DOHH2 (cell line): ENCODE results near the gene DLX2.

Source experiments
- H3F3A ChIP-seq: fragments of 200-600 bp; sonication (generic), shearing (Covaris generic); 2 replicates; pipeline ENCODE4 v1.6.0; 2016; ENCODE audit warnings: antibody characterized with exemption, mild to moderate bottlenecking; ENCODE audit not compliant: control insufficient read depth, insufficient read depth
- H3K27ac ChIP-seq: fragments of 200-600 bp; sonication (generic); 2 replicates; pipeline ENCODE4 v1.5.1; 2014; ENCODE audit warnings: low read depth, mild to moderate bottlenecking, low read length, moderate library complexity
- H3K27me3 ChIP-seq: fragments of 200-600 bp; sonication (generic); 2 replicates; pipeline ENCODE4 v1.6.1; 2014; ENCODE audit warnings: mild to moderate bottlenecking, low read length, mixed read lengths; ENCODE audit not compliant: control insufficient read depth
- H3K36me3 ChIP-seq: fragments of 200-600 bp; sonication (generic); 2 replicates; pipeline ENCODE4 v1.6.1; 2014; ENCODE audit warnings: mild to moderate bottlenecking, low read length, moderate library complexity, mixed read lengths; ENCODE audit not compliant: control insufficient read depth
- H3K4me1 ChIP-seq: fragments of 200-600 bp; sonication (generic); 2 replicates; pipeline ENCODE4 v1.6.1; 2014; ENCODE audit warnings: mild to moderate bottlenecking, low read length, mixed read lengths; ENCODE audit not compliant: control insufficient read depth
- H3K4me2 ChIP-seq: fragments of 200-600 bp; sonication (generic); 2 replicates; pipeline ENCODE4 v1.6.0; 2014; ENCODE audit warnings: mild to moderate bottlenecking, low read length, moderate library complexity
- H3K4me3 ChIP-seq: fragments of 200-600 bp; sonication (generic); 2 replicates; pipeline ENCODE4 v1.5.1; 2014; ENCODE audit warnings: mild to moderate bottlenecking, low read length, mixed read lengths
- H3K79me2 ChIP-seq: fragments of 200-600 bp; sonication (generic); 2 replicates; pipeline ENCODE4 v1.6.1; 2014; ENCODE audit warnings: mild to moderate bottlenecking, low read length, mixed read lengths; ENCODE audit not compliant: control insufficient read depth
- H3K9me2 ChIP-seq: fragments of 200-600 bp; sonication (generic); replicated peaks from 2 replicates; pipeline ENCODE4 v1.6.1; 2014; ENCODE audit warnings: mild to moderate bottlenecking, low read length, mixed read lengths; ENCODE audit not compliant: control insufficient read depth
- H3K9me3 ChIP-seq: fragments of 200-600 bp; sonication (generic); 2 replicates; pipeline ENCODE4 v1.6.1; 2014; ENCODE audit warnings: antibody characterized with exemption, low read length, mixed read lengths; ENCODE audit not compliant: control insufficient read depth, insufficient read depth
- H4K20me1 ChIP-seq: fragments of 200-600 bp; sonication (generic); 2 replicates; pipeline ENCODE4 v1.6.0; 2014; ENCODE audit warnings: low read depth, mild to moderate bottlenecking, antibody characterized with exemption, low read length, moderate library complexity; ENCODE audit not compliant: control insufficient read depth, insufficient read depth
- EZH2phosphoT487 ChIP-seq: fragments of 200-600 bp; sonication (generic); IDR thresholded peaks from 2 replicates; pipeline ENCODE4 v1.6.1; 2017; ENCODE audit warnings: borderline replicate concordance, mild to moderate bottlenecking, antibody characterized with exemption, low read length, moderate library complexity, mixed read lengths
- TF ChIP-seq, protein P1 (sequence below): fragments of 200-600 bp; sonication (generic); IDR thresholded peaks from one replicate; pipeline ENCODE4 v1.5.1; 2014; ENCODE audit warnings: antibody characterized with exemption, mild to moderate bottlenecking, low read depth, low read length; ENCODE audit not compliant: poor library complexity, severe bottlenecking

The DLX2 gene

DNA sequence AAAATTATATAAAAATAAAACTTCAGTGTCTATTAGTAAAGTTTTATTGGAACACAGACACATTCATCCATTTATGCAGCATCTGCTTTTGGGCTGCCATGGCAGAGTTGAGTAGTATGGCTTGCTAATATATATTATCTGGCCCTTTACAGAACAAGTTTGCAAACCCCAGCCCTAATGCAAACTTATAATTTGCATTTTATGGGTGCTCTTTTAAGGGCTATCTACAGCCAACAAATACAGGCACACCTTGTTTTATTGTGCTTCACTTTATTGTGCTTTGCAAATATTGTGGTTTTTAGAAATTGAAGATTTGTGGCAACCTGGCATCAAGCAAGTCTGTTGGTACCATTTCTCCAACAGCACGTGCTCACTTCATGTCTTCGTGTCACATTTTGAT, 35.2 kb upstream of the DLX2 start:
- no peaks in the 10 kb centered on the region for H3F3A ChIP-seq
- no peaks in the 10 kb centered on the region for H3K79me2 ChIP-seq
- no peak overlapping the region for H3K27ac ChIP-seq
- H3K27me3 ChIP-seq = no peaks in the 10 kb centered on the region
- H3K4me3 ChIP-seq = no peak overlapping the region
- no peaks in the 10 kb centered on the region for H3K9me2 ChIP-seq
- H3K4me2 ChIP-seq = no peak overlapping the region
- no peaks in the 10 kb centered on the region for H4K20me1 ChIP-seq
- no peaks in the 10 kb centered on the region for H3K36me3 ChIP-seq
- no peaks in the 10 kb centered on the region for H3K4me1 ChIP-seq
- H3K9me3 ChIP-seq = no peaks in the 10 kb centered on the region
- TF ChIP-seq, protein P1, sequence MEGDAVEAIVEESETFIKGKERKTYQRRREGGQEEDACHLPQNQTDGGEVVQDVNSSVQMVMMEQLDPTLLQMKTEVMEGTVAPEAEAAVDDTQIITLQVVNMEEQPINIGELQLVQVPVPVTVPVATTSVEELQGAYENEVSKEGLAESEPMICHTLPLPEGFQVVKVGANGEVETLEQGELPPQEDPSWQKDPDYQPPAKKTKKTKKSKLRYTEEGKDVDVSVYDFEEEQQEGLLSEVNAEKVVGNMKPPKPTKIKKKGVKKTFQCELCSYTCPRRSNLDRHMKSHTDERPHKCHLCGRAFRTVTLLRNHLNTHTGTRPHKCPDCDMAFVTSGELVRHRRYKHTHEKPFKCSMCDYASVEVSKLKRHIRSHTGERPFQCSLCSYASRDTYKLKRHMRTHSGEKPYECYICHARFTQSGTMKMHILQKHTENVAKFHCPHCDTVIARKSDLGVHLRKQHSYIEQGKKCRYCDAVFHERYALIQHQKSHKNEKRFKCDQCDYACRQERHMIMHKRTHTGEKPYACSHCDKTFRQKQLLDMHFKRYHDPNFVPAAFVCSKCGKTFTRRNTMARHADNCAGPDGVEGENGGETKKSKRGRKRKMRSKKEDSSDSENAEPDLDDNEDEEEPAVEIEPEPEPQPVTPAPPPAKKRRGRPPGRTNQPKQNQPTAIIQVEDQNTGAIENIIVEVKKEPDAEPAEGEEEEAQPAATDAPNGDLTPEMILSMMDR = no peak
- no peak for TF ChIP-seq EZH2phosphoT487

DNA sequence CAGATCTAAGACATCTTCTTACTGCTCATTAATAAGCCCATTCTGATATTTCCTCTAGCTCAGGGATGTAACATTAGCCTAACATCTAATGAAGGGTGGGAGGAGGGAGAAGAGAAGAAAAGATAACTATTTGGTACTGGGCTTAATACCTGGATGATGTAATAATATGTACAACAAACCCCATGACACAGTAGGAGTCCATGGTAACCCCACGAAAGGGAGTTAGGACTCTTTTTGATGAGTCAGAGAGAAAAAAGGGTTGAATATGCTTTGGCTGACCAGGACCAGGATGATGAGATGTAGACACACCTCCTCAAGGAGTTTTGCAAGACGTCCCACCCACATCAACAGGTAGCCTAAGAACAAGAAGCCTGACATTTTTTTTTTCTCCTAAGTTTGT, 34.4 kb upstream of the DLX2 start:
- H3K9me3 ChIP-seq = no peaks in the 10 kb centered on the region
- H3K27ac ChIP-seq = no peak overlapping the region
- H3K4me2 ChIP-seq = no peak overlapping the region
- H3K9me2 ChIP-seq = no peaks in the 10 kb centered on the region
- H3K27me3 ChIP-seq = 0 out of 2 replicates have a peak, but pooled peaks cover 4% of the 10 kb centered on the region
- H3F3A ChIP-seq = no peaks in the 10 kb centered on the region
- no peaks in the 10 kb centered on the region for H3K36me3 ChIP-seq
- no peak overlapping the region for H3K4me3 ChIP-seq
- H3K79me2 ChIP-seq = no peaks in the 10 kb centered on the region
- H3K4me1 ChIP-seq = no peaks in the 10 kb centered on the region
- TF ChIP-seq, protein P1 = no peak
- no peak for TF ChIP-seq EZH2phosphoT487
- H4K20me1 ChIP-seq = no peaks in the 10 kb centered on the region

DNA sequence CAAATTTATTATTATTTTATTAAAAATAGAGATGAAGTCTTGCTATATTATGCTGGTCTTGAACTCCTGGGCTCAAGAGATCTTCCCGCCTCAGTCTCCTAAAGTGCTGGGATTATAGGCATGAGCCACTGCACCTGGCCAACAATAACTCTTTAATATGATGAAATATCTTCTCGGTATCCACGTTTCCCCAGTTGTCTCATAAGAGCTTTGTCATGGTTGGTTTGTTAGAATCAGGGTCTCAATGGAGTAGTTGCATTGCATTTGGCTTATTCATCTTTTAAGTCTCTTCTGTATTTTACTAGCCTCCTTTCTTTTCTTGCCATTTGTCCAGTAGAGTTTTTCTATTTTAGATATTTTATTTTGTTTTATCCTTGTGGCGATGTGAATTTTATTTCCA, 32.7 kb upstream of the DLX2 start:
- Histone ChIP-seq H3K4me1 (no peaks in the 10 kb centered on the region), H3K27ac (no peak overlapping the region), H3K4me2 (no peak overlapping the region), H3K79me2 (no peaks in the 10 kb centered on the region), H3K4me3 (no peak overlapping the region), H3K9me2 (no peaks in the 10 kb centered on the region), H3K9me3 (no peaks in the 10 kb centered on the region), H3K36me3 (no peaks in the 10 kb centered on the region), H3F3A (no peaks in the 10 kb centered on the region), H4K20me1 (no peaks in the 10 kb centered on the region), H3K27me3 (0 out of 2 replicates have a peak, but pooled peaks cover 4% of the 10 kb centered on the region)
- TF ChIP-seq, protein P1 = no peak
- TF ChIP-seq EZH2phosphoT487 = no peak
